Suprapubic skin (tissue), 4 donors: ENCODE data around the gene S100PBP.

Experiments used
- CTCF ChIP-seq, 2 donors: fragments of 200-600 bp in 1 of 2; fragments of 450-650 bp in 1 of 2; sonication (generic) in 1 of 2; IDR thresholded peaks; one replicate each; pipeline ENCODE4 v1.5.1; 2016 to 2019; ENCODE audit warnings: antibody characterized with exemption in 2 of 2, mild to moderate bottlenecking in 1 of 2, moderate library complexity in 1 of 2
- EP300 ChIP-seq: sonication (generic); formaldehyde crosslinking; IDR thresholded peaks from one replicate; pipeline ENCODE4 v1.6.1; 2017; ENCODE audit warnings: antibody characterized with exemption
- POLR2A ChIP-seq, 2 donors: fragments of 450-650 bp; IDR thresholded peaks; one replicate each; pipeline ENCODE4 v1.6.1; 2017; ENCODE audit warnings: antibody characterized with exemption in 2 of 2, mild to moderate bottlenecking in 2 of 2, moderate library complexity in 2 of 2
- POLR2AphosphoS5 ChIP-seq, 3 donors: sonication (generic); formaldehyde crosslinking; IDR thresholded peaks; one replicate each; pipeline ENCODE4 v1.6.1; 2017; ENCODE audit warnings: antibody characterized with exemption in 3 of 3

GRCh38 chr1:32806290-32806689 is 11.2 kb upstream of the S100PBP start:
- TF ChIP-seq POLR2A (IDR thresholded peaks at IDR 0.05): no peak
- no peak for TF ChIP-seq CTCF (IDR thresholded peaks at IDR 0.05)
- TF ChIP-seq EP300: no peak
- TF ChIP-seq POLR2AphosphoS5 (IDR thresholded peaks at IDR 0.05): no peak
